HCT116 (cell line): Measurements from ENCODE around the gene BAIAP2. TPM values are rescaled to one million over a fixed set of nuclear protein-coding genes. Genes with fewer than 3 reads are reported as not detected.

ENCODE experiments used
- ATAC-seq: fragments of 200-7000 bp; cut with Tn5 transposase; 2 replicates; pipeline ENCODE4 v1.9.1; 2020; ENCODE audit warnings: mild to moderate bottlenecking, moderate library complexity
- BruUV-seq: library from RNA; stranded (reverse); fragments of 400-500 nt; replicated peaks from 2 replicates; lab custom pipeline; 2021; lab: Mats Ljungman, UMichigan
- CTCF ChIA-PET: fragments of 300-600 bp; sonication (Branson Sonifier 250); formaldehyde crosslinking; loops from one replicate; lab custom pipeline; 2021; ENCODE audit warnings: antibody characterized with exemption; lab: Charles Lee
- POLR2A ChIA-PET: fragments of 300-600, 350-600 bp; sonication (Branson Sonifier 250); formaldehyde crosslinking; loops from one replicate; lab custom pipeline; 2021; ENCODE audit warnings: antibody characterized with exemption; lab: Charles Lee
- RAD21 ChIA-PET, 2 experiments: fragments of 300-600 bp; sonication (Branson Sonifier 250); formaldehyde crosslinking; loops; one replicate each; lab custom pipeline; 2023; ENCODE audit warnings: low total read pairs in 2 of 2; ENCODE audit not compliant: uncharacterized antibody in 2 of 2, unreplicated experiment in 2 of 2, low non-redundant PET in 1 of 2; lab: Charles Lee
- DNase-seq: peaks from one replicate; pipeline ENCODE4 v3.0.0-alpha.2; 2010; ENCODE audit warnings: low read depth, low spot score
- H2AFZ ChIP-seq: fragments of 200-600 bp; shearing (Covaris generic), sonication (generic); 2 replicates; pipeline ENCODE4 v1.6.1; 2017; ENCODE audit warnings: low read depth, mixed run types, mixed read lengths, antibody characterized with exemption, low read length; ENCODE audit not compliant: poor library complexity, severe bottlenecking
- H3K27ac ChIP-seq: 2 replicates; pipeline ENCODE4 v1.5.1; 2012; ENCODE audit warnings: low read depth, low read length
- H3K27me3 ChIP-seq: fragments of 200-600 bp; sonication (generic); 2 replicates; pipeline ENCODE4 v1.6.1; 2016; ENCODE audit warnings: mixed run types, low read length, mixed read lengths; ENCODE audit not compliant: insufficient read depth
- H3K36me3 ChIP-seq, 2 experiments: fragments of 200-500 bp in 1 of 2; fragments of 200-600 bp in 1 of 2; sonication (Bioruptor generic) in 1 of 2; sonication (generic) in 1 of 2; 2 replicates each; pipeline versions ENCODE4 v1.5.1 to v1.6.1; 2014 to 2016; ENCODE audit warnings: low read length in 2 of 2, inconsistent platforms in 1 of 2, mixed read lengths in 1 of 2, mixed run types in 1 of 2; ENCODE audit not compliant: insufficient read depth in 2 of 2, control insufficient read depth in 1 of 2
- H3K4me1 ChIP-seq, 2 experiments: fragments of 200-600 bp in 1 of 2; sonication (generic) in 1 of 2; 2 replicates each; pipeline versions ENCODE4 v1.5.1 to v1.6.1; 2012 to 2017; ENCODE audit warnings: low read length in 2 of 2, inconsistent platforms in 1 of 2, mild to moderate bottlenecking in 1 of 2, mixed read lengths in 1 of 2, mixed run types in 1 of 2, moderate library complexity in 1 of 2; ENCODE audit not compliant: insufficient read depth in 2 of 2, control insufficient read depth in 1 of 2
- H3K4me2 ChIP-seq: fragments of 200-600 bp; sonication (generic); 2 replicates; pipeline ENCODE4 v1.6.1; 2017; ENCODE audit warnings: mixed run types, low read length, mixed read lengths
- H3K4me3 ChIP-seq, 2 experiments: fragments of 200-600 bp in 1 of 2; sonication (generic) in 1 of 2; replicated peaks in 1 of 2; 2 replicates each; pipeline ENCODE4 v1.5.1; 2011 to 2016; ENCODE audit warnings: low read length in 2 of 2, control low read depth in 1 of 2, low read depth in 1 of 2, mild to moderate bottlenecking in 1 of 2, mixed read lengths in 1 of 2, mixed run types in 1 of 2
- H3K79me2 ChIP-seq: fragments of 200-600 bp; sonication (generic); 2 replicates; pipeline ENCODE4 v1.6.1; 2017; ENCODE audit warnings: mild to moderate bottlenecking, mixed run types, low read length, moderate library complexity, mixed read lengths; ENCODE audit not compliant: insufficient read depth
- H3K9ac ChIP-seq: fragments of 200-600 bp; sonication (generic); 2 replicates; pipeline ENCODE4 v1.6.1; 2016; ENCODE audit warnings: low read length, mixed read lengths
- H3K9me2 ChIP-seq: fragments of 200-600 bp; sonication (generic), shearing (Covaris generic); 2 replicates; pipeline ENCODE4 v1.6.1; 2017; ENCODE audit warnings: mixed run types, mild to moderate bottlenecking, moderate library complexity; ENCODE audit not compliant: insufficient read depth
- H3K9me3 ChIP-seq, 2 experiments: fragments of 200-500 bp in 1 of 2; fragments of 200-600 bp in 1 of 2; sonication (Bioruptor generic) in 1 of 2; sonication (generic) in 1 of 2; 2 replicates each; pipeline ENCODE4 v1.6.1; 2014 to 2017; ENCODE audit warnings: low read length in 2 of 2, mixed read lengths in 2 of 2, inconsistent platforms in 1 of 2, low read depth in 1 of 2, mild to moderate bottlenecking in 1 of 2, mixed run types in 1 of 2, moderate library complexity in 1 of 2; ENCODE audit not compliant: control insufficient read depth in 1 of 2, insufficient read depth in 1 of 2
- H4K20me1 ChIP-seq: fragments of 200-600 bp; sonication (generic), shearing (Covaris generic); 2 replicates; pipeline ENCODE4 v1.6.1; 2017; ENCODE audit warnings: mixed run types, mild to moderate bottlenecking, moderate library complexity; ENCODE audit not compliant: insufficient read depth
- CEBPB ChIP-seq: IDR thresholded peaks from 2 replicates; pipeline ENCODE4 v1.6.1; 2012; ENCODE audit warnings: low read depth
- ELF1 ChIP-seq: IDR thresholded peaks from 2 replicates; pipeline ENCODE4 v1.6.1; 2012; ENCODE audit warnings: low read depth, borderline replicate concordance
- EZH2 ChIP-seq: fragments of 200-600 bp; sonication (generic); IDR thresholded peaks from 2 replicates; pipeline ENCODE4 v1.6.1; 2017; ENCODE audit warnings: antibody characterized with exemption, mixed run types
- EZH2phosphoT487 ChIP-seq: fragments of 200-600 bp; IDR thresholded peaks from 2 replicates; pipeline ENCODE4 v1.6.1; 2018; ENCODE audit warnings: antibody characterized with exemption, borderline replicate concordance
- JUND ChIP-seq: IDR thresholded peaks from 2 replicates; pipeline ENCODE4 v1.6.1; 2012
- POLR2A ChIP-seq: IDR thresholded peaks from 2 replicates; pipeline ENCODE4 v1.7.0; 2011; ENCODE audit warnings: borderline replicate concordance; ENCODE audit not compliant: insufficient read depth, insufficient read length; ENCODE audit errors: extremely low read depth
- SIN3A ChIP-seq: IDR thresholded peaks from 2 replicates; pipeline ENCODE4 v1.6.1; 2012; ENCODE audit warnings: low read depth
- TCF7L2 ChIP-seq: IDR thresholded peaks from 2 replicates; pipeline ENCODE4 v1.7.0; 2011; ENCODE audit warnings: borderline replicate concordance, inconsistent platforms; ENCODE audit not compliant: insufficient read depth, insufficient read length; ENCODE audit errors: extremely low read depth
- YY1 ChIP-seq: IDR thresholded peaks from 2 replicates; pipeline ENCODE4 v1.6.1; 2011; ENCODE audit warnings: low read length, low read depth, moderate library complexity, mild to moderate bottlenecking; ENCODE audit not compliant: insufficient replicate concordance; ENCODE audit errors: extremely low read depth
- ZNF274 ChIP-seq: fragments of 200-500 bp; sonication (Bioruptor generic); IDR thresholded peaks from 2 replicates; pipeline ENCODE4 v1.6.1; 2014; ENCODE audit warnings: mild to moderate bottlenecking, low read depth, low read length, inconsistent platforms
- intact Hi-C: fragments of 100-400 bp; cut with micrococcal nuclease; formaldehyde crosslinking; loops from 2 replicates; pipeline ENCODE4 v1.10.0; 2022
- total RNA-seq: library from RNA; stranded (reverse); gene quantifications from one replicate; pipeline ENCODE4 v1.2.1, GENCODE V29; 2021; ENCODE audit not compliant: unreplicated experiment
- TF ChIP-seq, protein P1 (sequence below): IDR thresholded peaks from 2 replicates; pipeline ENCODE4 v1.6.1; 2012

Gene BAIAP2
- total RNA-seq, 1 experiment from 2014 or later = 105 TPM

DNA sequence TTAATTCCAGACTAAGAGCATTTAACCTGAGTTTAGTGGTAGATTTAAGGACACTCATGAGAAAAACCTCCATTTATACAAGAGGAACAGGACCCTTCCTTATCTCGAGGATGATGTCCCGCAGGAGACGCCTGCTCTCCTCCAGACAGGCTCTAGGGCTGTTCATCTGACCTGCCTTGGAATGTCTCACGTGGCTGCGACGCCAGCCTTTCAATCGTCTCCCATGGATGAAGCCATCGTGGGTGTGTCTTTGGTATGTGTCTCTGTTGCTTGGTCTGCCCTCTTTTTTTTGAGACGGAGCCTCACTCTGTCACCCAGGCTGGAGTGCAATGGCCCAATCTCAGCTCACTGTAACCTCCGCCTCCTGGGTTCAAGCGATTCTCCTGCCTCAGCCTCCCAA, 26.8 kb upstream of the BAIAP2 start (continued):
- TF ChIP-seq YY1 = no peak
- TF ChIP-seq JUND = no peak
- TF ChIP-seq SIN3A = no peak
- TF ChIP-seq TCF7L2 = no peak
- TF ChIP-seq POLR2A = no peak
- TF ChIP-seq, protein P1, sequence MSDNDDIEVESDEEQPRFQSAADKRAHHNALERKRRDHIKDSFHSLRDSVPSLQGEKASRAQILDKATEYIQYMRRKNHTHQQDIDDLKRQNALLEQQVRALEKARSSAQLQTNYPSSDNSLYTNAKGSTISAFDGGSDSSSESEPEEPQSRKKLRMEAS = no peak
- no peak for TF ChIP-seq EZH2
- TF ChIP-seq ELF1 = no peak
- no peak for TF ChIP-seq CEBPB
- TF ChIP-seq ZNF274 = no peak
- TF ChIP-seq, all 23 proteins: peak for 0

DNA sequence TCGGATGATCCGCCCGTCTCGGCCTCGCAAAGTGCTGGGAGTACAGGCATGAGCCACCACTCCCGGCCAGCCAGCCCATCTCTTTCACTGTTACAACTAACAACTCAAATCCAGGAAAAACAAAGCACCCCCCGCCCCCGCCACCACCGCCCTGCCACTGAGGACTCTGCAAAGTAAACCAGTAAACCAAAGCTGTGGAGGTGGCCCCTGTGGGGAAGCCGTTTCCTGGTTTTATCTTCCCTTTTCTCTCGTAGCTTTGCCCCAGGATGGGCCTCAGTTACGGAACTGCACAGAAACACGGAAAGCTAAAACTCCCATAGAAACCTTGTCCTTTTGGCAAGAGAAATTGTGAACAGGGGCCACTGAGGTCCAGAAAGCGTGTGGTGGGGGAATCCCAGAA, 25.8 kb upstream of the BAIAP2 start:
- no peaks in the 10 kb centered on the region for H3K4me1 ChIP-seq
- H3K27me3 ChIP-seq = peaks cover 7% of the 10 kb centered on the region; the same call in 1 of the 2 replicates
- no peaks in the 10 kb centered on the region for H3K9me3 ChIP-seq
- CTCF ChIA-PET = no interaction called here
- no TSS peak for BruUV-seq
- no peak overlapping the region for H3K4me2 ChIP-seq
- H3K36me3 ChIP-seq = no peaks in the 10 kb centered on the region
- POLR2A ChIA-PET = no interaction called here
- TF ChIP-seq POLR2A = no peak
- RAD21 ChIA-PET = no interaction called here
- no peak for DNase-seq
- ATAC-seq = no peak
- no peak overlapping the region for H3K27ac ChIP-seq
- intact Hi-C loops = no loop called here
- no peak overlapping the region for H3K9ac ChIP-seq
- H3K4me3 ChIP-seq = no peak overlapping the region
- H4K20me1 ChIP-seq = no peaks in the 10 kb centered on the region
- H2AFZ ChIP-seq = no peak overlapping the region
- H3K79me2 ChIP-seq = no peaks in the 10 kb centered on the region
- H3K9me2 ChIP-seq = no peaks in the 10 kb centered on the region

DNA sequence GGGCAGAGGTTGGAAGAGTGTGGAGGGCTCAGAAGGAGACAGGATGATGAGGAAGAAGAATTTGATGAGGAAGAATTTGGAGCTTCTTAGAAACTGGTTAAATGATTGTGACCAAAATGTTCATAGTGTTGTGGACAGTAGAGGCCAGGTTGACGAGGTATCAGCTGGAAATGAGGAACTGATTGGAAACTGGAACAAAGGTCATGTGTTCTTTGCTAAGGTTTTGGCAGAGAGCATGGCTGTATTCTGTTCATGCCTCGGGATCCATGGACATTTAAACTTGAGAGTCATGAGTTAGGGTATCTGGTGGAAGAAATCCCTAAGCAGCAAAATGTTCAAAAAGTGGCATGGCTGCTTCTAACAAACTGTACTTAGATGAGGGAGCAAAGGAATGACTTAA, 24.0 kb upstream of the BAIAP2 start:
- CTCF ChIA-PET = interaction anchor here (1.5 kb wide), 1 partner anchor 13 kb away, joined by 7 read pairs; no protein-coding TSS in a partner anchor
- no peak for TF ChIP-seq EZH2phosphoT487

More for the DNA sequence above, 24.0 kb upstream of the BAIAP2 start:
- Histone ChIP-seq H3K9me3 (no peaks in the 10 kb centered on the region; a peak in 1 of 4 replicates), H2AFZ (no peak overlapping the region), H3K27me3 (no peaks in the 10 kb centered on the region), H3K9me2 (no peaks in the 10 kb centered on the region), H3K9ac (no peak overlapping the region), H3K27ac (no peak overlapping the region), H3K79me2 (no peaks in the 10 kb centered on the region), H3K4me1 (no peaks in the 10 kb centered on the region), H3K4me2 (no peak overlapping the region), H4K20me1 (no peaks in the 10 kb centered on the region), H3K36me3 (no peaks in the 10 kb centered on the region), H3K4me3 (no peak overlapping the region)
- ChIA-PET RAD21 (no interaction called here), POLR2A (no interaction called here)
- intact Hi-C loops = no loop called here
- no peak for ATAC-seq
- BruUV-seq = no TSS peak
- no peak for DNase-seq
